ENCODE data around the gene USP6NL.

The USP6NL gene

DNA sequence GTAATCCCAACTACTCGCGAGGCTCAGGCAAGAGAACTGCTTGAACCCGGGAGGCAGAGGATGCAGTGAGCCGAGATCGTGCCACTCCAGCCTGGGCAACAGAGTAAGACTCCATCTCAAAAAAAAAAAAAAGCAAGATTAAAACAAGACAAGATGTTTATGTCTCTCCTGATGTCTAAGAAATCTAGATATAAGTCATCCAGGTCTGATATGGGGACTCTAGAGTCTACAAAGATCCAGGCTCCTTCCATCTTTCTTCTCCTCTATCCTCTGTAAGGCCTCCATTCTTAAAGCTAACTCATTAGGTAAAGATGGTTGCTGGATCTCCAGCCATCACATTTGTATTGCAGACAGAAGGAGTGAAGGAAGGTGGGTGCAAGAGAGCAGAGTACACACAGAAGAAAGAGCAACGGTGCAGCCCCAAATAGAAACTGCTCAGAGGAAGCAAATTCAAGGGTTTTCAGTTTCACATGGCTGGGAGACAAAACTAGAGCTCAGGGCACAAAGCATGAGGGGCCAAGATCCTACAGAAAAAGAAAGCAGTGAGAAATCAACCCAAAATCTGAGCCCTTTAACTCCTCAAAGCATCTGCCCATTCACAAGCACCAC is 57.6 kb downstream of the USP6NL start:
- no peak for DNase-seq (ENCODE audit: low spot score)

DNA sequence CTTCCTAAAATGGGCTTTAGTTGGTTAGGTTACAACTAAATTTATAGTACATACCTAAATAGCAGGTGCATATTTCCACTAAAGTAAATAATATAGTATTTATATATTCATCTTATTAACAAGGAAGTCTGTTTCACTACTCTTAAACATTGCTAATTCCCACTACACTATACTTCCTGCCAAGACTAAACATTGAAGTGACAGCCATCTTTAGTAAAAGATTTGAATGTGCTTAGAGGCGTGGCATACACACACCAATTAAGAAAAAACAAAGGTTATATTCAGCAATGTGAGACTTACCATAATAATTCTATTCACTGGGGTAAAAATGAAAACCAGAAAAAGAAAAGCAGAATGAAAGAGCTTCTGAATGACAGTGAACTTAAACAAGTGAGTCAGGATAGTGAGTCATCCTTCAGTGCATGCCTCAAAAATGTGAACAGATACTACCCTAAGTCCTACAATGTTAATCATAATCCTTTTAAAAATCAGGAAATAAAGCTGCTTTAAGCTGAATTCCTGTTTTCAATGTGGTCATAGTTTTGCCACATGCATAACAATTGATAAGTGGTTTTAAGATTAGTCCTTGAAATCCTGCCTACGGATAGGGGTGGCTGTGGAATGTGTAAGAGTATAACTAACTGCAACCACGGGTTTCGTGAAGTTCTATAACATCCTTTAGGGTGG is 59.4 kb downstream of the USP6NL start:
- DNase-seq (ENCODE audit: low spot score): no peak

DNA sequence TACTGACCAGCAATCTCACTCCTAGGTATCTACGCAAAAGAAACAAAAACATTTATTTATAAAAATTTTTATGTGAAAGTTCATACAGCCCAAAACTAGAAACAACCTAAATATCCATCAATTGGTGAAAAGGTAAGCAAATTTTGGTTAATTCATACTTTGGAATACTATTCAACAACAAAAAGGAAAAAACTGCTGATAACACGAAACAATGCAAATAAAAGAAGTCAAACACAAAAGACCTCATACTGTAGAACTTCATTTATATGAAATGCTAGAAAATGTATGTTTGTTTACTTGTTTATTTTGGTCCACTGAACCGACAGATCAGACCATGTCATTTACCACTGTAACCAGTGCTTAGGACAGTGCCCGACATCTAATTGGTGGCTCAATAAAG is 60.3 kb downstream of the USP6NL start:
- no peak for DNase-seq (ENCODE audit: low spot score)

DNA sequence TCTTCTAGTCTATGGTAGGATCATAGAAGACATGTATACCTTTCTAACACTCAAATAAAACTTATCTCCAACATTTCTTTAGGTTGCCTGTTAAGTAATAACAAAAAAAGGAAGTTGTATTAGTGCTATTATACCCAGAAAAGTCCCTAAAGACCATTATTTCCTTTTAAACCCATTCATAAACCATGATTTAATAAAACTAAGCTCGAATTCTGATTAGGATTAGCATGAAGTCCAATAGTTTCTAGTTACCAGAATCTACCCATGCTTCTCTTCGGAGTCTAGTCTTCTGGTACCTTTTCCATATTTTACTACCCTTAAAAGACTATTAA is 62.7 kb downstream of the USP6NL start:
- DNase-seq (ENCODE audit: low spot score): no peak

GRCh38 chr10:11548065-11548767 is 63.2 kb downstream of the USP6NL start:
- DNase-seq (ENCODE audit: low spot score): no peak

GRCh38 chr10:11546581-11546980 is 64.9 kb downstream of the USP6NL start:
- no peak for DNase-seq (ENCODE audit: low spot score)

GRCh38 chr10:11541296-11541695 is 70.2 kb downstream of the USP6NL start:
- no peak for DNase-seq (ENCODE audit: low spot score)

DNA sequence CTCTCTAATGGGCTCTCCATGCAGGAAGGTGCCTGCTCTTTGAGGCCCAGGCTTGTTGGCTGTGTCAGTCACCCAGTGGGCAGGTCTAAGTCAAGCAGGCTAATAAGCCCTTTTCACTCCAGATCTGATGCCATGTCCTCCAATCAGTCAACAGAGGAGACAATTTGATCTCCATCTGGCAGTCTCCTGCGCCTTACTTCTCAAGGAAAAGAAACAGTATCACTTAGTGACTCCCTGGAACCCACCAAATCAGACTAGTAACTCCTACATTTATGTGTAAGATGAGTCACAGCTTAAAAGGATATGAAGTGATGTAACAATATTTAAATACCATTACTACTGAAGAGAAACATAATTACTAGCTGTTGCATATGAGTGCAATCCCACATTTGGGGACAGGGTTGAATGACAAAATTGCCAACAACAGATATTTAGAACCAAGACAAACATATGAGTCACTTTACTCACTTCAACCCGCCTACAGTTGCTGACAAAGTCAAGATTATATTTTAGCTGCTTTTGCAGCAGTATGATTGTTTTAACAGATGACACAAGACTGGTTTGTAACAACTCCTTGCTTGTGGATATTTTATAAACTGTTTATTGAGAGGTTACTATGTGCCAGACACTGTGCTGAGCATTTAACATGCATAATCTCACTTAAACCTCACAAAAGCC is 72.1 kb downstream of the USP6NL start:
- DNase-seq (ENCODE audit: low spot score): peak; percentile 26

- no peak for DNase-seq (ENCODE audit: low spot score)
These were observed 72.6 kb downstream of the USP6NL start for GRCh38 chr10:11538834-11539190.

DNA sequence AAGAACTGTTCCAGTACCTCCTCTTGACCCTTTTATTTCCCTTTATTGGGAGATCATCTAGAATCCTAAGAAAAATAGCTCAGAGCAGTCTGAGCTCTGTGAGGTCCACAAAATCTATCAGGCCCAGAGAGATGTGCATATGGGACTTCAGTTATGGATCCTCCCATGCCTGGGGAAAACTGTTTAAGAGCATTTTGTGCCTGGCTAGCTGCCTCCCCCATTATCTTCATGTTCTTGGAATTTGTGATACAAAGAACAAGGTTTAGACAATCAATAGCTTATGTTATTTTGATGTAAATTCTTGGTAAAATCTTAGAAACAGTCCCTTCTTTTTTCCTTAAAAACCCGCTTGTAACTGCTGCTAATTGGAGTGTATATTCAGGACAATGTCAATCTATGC is 75.2 kb downstream of the USP6NL start:
- DNase-seq (ENCODE audit: low spot score): no peak

DNA sequence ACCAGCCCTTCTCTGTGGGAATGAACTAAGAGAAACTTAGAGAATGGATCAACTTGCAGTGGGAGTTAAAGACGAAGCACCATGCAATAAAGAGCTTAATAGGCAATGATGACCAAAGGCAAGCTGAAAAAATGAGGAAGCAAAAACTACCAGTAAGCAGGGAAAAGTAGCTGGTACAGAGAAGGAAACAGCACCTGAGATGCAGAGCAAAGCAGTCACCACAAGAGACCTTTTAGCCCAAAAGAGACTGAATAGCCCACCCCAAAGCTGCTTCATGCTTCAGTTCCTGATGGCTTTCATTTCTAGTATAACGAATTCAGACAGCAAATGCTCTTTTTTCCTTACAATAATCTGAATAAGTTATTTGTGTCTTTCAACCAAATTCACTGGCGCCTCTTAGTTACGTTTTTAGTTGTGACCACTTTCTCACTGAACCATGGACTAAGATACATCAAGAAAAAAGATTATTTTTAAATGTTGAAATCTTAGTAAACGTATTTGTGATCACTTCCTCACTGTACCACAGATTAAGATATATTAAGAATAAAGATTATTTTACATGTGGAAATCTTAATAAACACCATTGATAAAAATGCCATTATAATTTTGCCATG is 76.0 kb downstream of the USP6NL start:
- DNase-seq (ENCODE audit: low spot score): no peak

DNA sequence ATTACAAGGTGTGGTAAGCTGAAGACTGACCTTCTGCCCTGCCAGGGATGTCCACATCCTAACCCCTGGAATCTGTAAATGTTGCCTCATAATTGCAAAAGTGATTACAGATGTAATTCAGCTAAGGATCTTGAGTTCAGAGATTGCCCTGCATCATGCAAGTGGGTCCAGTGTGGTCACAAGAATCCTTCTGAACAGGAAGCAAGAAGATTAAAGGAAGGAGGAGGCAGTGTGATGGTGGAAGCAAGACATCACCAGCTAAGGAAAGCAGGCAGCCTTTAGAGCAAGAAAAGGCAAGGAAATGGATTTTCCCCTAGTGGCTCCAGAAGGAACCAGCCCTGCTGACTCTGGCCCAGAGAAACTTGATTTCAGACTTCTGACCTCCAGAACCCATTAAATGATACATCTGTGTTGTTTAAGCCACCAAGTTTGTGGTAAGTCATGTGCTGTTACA is 78.1 kb downstream of the USP6NL start:
- no peak for DNase-seq (ENCODE audit: low spot score)

- DNase-seq (ENCODE audit: low spot score): no peak
These were observed 79.1 kb downstream of the USP6NL start for GRCh38 chr10:11532306-11532705.

- DNase-seq (ENCODE audit: low spot score): no peak
These were observed 80.6 kb downstream of the USP6NL start for GRCh38 chr10:11530806-11531205.

- DNase-seq (ENCODE audit: low spot score): no peak
These were observed 82.1 kb downstream of the USP6NL start for GRCh38 chr10:11529276-11529903.

DNA sequence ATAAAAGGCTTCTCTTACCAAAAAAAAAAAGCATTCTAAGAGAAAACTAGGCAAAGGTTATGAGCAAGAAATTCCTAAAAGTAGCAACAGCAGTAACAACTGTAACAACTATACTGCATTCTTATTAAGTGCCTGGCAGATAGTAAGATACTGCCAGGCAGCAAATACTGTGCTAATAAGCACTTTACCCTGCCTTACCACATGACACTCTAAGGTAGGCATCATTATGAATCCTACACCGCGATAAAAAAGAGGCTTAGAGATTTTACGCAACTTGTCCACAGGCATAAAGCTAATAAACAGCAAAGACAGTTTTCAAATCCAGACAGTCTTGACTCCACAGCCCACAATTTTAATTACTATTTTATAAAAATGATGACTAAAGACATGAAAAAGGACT is 83.2 kb downstream of the USP6NL start:
- DNase-seq (ENCODE audit: low spot score): no peak

DNA sequence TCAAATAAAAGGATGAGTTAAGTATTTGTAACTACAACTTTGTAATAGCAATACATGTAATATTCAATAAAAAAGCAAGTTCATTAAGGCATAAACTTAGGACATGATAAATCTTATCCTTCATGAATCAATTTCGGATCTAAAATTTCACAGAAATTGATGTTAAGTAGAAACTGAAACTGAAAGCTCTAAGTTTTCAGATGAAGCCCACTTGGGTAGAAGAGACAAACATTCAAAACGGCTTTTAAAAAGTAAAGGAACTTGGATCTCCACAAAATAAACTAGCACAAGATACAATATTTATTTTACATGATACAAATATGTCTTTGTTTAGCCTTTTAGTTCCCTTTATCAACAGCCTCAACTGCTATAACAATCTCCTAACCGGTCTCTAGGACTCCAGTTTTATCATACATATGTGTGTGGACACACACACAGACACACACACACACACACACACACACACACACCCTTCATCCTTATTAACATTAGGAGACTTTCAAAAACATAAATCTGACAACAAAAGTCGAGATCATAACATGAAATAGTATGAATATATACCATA is 83.7 kb downstream of the USP6NL start:
- no peak for DNase-seq (ENCODE audit: low spot score)

GRCh38 chr10:11527068-11527467 is 84.4 kb downstream of the USP6NL start:
- DNase-seq (ENCODE audit: low spot score): no peak

GRCh38 chr10:11525503-11525902 is 85.9 kb downstream of the USP6NL start:
- DNase-seq (ENCODE audit: low spot score): no peak

DNA sequence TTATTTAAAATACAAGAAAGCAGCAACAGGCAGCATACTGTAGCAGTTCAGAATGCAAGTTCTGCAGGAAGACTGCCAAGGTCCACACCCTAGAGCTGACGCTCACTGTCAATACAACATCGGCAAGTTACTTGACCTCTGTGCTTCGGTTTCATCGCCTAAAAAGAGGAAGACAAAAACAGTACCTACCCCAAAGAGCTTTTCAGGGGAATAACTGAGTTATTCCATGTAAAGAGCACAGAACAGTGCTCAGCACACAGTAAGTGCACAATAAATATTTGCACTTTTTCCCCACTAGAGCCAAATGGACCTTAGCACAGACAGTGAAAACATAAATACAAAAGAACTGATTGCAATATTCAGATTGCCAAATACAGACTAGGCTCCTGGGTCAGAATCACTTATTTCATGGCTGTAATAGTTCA is 88.6 kb downstream of the USP6NL start:
- no peak for DNase-seq (ENCODE audit: low spot score)

DNA sequence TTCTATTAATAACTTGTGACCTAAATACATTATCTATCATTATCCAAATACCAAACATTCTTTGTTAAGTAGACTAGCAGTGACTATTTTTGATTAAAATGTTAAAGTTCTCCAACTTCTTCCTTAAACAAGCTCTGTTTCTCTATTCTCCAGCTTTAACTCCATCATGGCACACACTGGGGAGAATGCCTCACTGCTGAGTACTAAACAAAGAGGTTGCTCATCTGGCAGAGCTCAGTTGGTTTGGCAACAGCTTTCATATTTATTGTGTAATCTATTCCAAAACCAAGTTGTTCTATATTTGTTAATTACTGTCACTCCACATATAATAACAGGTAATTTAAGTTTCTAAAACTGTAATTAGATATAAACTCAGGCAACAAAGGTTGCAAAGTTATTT is 89.6 kb downstream of the USP6NL start:
- no peak for DNase-seq (ENCODE audit: low spot score)

Data from SK-N-DZ (cell line).